ENCODE measurements around the gene ULBP1.
A peak's percentile ranks its signal among the peaks of the same experiment; 100 is the strongest.
"Not testable (repeated sequence)": the region's sequence is repeated elsewhere in the genome, so short reads cannot be mapped to it uniquely, and the experiment has no call there.

ULBP1 gene

DNA sequence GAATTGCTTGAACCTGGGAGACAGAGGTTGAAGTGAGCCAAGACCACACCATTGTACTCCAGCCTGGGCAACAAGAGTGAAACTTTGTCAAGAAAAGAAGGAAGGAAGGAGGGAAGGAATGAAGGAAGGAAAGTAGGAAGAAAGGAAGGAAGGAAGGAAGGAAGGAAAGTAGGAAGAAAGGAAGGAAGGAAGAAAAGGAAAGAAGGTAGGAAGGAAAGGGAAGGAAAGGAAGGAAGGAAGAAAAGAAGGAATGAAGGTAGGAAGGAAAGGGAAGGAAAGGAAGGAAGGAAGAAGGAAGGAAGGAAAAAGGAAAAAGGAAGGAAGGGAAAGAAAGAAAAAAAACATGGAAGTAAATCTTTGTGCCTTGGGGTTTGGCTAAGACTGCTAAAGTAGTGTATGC is 11.7 kb downstream of the ULBP1 start:
- DNase-seq (ENCODE audit: low read depth), result no peak

DNA sequence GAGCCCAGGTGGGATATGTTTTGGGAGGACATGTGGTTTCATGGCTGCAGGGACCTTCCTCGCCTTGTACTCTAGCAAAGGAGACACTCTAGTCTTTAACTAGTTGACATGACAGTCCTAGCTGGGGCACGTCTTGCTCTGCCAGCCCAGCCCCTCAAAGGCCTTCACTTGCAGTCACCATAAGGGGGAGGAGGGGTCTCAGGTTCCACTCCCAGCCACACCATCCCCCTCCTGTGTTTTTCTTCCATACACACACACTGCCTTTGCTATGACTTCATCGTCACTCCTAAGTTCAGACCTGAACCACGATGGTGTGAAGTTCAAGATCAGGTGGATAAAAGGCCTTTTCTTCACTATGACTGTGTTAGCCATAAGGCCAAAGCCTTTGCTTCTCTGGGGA is 13.5 kb downstream of the ULBP1 start:
- no peak for DNase-seq (ENCODE audit: low read depth)

DNA sequence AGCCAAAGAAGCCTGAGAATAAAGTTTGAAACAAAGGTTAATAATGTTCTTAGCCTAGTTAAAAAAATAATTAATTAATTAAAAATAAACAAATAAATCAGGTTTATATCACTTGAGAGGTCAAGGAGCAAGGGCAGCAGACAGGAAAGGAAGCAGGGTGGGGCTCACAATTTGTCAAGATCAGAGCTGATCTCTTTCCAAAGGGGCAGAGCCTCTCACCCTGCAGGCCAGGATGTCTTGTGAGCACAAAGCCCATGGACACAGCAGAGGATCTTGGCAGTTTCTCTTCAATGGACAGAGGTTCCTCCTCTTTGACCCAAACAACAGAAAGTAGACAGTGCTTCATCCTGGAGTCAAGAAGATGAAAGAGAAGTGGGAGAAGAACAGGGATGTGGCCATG is 14.9 kb downstream of the ULBP1 start:
- no peak for DNase-seq (ENCODE audit: low read depth)

DNA sequence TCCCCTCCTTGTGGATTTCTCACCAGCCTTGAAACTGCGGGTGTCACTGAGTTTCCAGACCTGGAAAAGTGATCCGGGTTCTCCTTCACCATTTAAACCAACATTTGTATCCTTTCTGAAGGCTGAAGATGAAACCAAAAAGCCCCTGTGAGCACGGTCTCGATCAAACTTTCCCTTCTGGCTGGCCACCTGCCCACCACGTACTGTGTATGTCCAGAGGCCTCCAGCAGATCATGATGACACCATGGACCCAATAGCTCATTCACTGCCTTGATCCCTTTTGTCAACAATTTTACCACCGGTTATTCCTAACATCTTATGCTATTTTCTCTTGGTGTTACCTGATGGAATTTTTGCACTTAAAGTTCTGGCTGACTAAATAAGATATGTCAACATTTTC is 15.6 kb downstream of the ULBP1 start:
- DNase-seq (ENCODE audit: low read depth), result no peak

DNA sequence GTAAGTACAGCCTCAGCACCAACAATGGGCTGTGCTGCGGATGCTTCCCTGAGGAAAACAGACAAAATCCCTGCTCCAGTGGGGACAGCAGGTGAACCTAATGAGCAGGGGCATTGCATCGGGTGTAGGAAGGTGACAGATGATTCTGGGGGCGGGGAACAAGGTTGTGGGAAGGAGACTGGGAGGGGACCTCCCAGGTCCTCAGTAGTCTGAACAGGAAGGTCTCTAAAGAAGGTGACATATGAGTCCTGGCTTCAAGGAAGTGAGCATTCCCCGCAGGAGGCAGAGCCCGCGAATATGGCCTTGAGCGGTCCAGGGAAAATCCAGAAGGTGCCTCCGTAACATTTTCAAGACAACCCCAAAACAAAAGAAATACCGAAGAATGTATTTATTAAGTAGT is 19.4 kb downstream of the ULBP1 start:
- no peak for DNase-seq (ENCODE audit: low read depth)

DNA sequence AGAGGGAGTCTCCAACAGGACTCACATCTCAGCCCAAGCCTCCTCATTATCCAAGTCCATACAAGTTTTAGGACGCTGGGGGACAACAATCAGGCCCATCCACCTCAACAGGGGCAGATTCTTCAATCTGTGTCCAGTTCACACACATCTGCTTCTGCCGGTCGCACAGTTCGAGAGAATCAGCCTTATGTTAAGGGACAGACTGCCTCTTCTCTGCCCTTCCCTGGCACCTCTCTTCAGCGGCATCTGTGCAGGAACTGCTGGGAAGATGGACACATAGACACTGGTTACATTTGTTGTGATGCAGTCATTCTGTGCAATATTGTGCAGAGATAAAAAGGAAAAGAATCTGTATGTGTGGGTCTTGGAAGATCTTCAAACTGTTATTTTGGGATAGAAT is 21.0 kb downstream of the ULBP1 start:
- no peak for DNase-seq (ENCODE audit: low read depth)

DNA sequence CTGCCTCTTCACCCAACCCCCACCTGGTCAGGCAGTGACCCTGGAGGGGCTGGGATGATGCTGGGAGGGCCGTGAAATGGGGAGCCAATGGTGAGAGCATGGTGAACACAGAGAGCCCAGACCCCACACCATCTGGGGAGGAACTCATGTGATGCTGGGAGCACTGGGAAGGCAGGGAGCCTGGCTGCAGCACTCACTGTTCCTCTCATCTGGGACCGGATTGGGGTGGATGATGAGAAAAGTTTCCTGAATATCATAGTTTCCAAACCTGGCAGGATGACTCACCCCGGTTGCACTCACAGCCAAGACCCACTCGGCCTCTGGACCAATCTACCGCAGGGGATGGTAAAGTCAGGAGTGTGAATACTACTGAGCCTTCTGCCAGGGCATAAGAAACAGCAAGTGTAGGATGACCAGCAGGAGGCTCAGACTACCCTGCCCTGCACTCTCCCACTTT is 21.8 kb downstream of the ULBP1 start:
- DNase-seq (ENCODE audit: low read depth), result no peak

DNA sequence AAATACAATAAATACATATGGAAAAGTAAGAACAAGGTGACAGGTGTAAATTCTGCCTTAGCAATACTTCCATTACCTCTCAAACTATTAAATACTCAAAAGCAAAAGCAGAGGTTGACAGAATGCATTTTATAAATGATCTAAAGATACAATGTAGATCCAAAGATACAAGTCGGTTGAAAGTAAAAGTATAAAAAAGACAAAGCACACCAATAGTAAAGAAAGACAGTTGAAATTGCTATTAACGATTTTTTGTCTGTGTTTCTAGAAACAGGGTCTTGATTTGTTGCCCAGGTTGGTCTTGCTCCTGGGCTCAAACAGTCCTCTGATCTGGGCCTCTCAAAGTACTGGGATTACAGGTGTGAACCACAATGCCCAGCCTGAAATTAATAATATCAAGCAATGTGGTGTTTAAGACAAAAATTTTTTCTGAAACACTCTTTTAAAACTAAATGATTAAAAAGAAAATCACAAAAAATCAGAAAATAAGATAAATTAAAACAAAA is 23.9 kb downstream of the ULBP1 start:
- DNase-seq (ENCODE audit: low read depth), result no peak

DNA sequence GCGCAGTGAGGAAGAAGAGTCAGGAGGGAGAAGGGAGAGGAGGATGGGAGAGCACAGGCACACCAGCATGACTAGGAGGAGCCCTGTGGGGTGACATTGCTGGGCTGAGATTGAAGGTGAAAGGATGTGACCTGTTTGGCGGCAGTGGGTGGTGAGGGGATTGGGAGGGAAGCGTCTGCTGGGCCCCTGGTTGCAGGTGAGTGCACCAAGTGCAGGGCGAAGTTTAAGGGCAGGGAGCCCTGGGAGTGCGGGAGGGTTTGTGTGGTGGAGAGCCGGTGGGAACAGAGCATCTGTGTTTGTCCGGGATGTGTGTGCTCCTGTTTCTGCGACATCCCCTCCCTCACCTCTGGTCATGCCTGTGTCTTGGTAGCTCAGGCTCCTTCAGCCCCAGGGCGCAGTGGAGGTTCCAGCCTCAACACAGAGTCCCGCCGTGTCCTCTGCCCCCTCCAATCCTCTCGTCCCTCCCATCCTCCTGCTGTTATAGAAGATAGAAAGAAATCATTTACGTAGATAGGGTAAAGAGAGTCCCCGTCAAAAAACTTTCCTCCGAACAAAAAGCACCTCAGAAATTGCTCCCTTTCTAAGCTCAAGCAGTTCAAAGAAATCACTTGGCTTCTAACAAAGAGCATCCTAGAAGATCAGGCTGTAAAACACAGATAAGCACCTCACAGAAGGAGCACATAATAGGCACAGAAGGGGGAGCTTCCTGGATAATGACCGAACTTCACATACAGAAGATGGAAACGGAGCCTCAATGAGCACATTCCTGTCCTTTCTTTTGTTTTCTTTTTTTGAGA is 25.0 kb downstream of the ULBP1 start:
- no peak for DNase-seq (ENCODE audit: low read depth)

DNA sequence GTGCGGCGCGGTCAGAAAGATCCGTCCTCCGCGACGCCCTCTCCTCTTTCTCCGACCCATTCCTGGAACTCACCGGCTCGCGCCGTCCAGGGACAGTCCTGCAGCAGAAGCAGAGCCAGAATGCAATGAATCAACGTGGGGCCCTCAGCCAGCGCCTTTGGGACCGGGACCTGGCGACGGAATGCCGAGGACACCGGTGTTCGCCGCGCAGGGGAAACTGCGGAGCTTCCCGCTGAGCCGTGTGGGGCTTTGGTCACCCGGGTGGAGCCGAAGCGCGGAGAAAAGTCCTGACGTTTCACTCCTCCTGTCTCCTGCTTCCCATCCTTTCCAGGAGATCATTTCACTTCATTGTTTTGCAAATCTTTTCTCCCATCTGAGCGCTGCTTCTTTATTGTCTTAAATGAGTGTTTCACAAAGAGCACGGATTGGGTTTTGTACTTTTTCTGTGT is 26.5 kb downstream of the ULBP1 start:
- DNase-seq (ENCODE audit: low read depth), result no peak

DNA sequence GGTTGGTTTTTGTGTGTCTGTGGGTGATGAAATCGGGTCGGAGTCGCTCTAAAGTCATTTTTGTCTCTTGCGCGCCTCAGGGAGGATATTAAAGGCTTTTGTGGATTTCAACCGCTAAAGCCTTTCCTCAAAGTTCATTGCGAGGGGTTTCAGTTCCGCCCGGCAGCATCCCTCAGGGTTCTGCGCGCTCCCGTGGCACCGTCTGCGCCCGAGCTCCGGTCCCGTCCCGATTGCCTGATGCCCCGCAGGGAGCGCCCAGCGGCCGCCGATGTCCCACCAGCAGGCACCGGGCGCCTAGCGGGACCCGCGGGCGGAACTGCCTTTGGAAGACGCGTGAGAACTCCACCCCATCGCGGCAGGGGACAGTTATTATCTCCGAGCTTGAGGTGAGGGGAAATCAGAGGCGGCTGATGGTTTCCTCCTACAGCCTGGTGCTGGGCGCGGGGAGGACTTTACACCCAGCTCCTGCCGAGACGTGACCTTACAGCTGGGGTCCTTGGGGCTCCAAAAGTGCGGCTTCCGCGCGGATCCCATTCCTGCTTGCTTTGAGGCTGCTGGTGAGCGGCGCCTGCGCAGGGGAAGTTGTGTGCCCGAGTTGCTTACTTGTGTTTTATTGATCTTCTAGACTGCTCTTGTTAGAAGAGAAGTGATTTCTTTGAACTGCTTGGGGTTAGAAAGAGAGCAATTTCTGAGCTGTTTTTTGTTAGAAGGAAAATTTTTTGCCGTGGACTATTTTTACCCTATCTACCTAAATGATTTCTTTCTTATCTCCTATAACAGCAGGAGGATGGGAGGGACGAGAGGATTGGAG is 27.1 kb downstream of the ULBP1 start:
- DNase-seq (ENCODE audit: low read depth), result no peak

DNA sequence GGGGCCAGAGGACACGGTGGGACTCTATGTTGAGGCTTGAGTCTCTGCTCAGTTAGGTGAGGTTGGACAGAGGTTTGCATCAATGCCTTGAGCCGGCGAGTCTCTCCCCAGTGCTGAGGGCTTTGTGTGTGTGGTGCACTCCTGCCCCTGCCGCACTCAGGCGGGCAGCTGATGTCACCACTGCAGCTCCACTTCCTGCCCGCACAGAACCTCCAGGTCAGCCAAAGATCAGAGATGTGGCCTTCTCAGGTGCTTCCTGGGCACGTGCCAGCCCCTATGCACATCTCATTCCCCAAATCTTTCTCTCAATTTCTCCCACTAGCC is 27.7 kb downstream of the ULBP1 start:
- not testable (repeated sequence) for DNase-seq (ENCODE audit: low read depth)

DNA sequence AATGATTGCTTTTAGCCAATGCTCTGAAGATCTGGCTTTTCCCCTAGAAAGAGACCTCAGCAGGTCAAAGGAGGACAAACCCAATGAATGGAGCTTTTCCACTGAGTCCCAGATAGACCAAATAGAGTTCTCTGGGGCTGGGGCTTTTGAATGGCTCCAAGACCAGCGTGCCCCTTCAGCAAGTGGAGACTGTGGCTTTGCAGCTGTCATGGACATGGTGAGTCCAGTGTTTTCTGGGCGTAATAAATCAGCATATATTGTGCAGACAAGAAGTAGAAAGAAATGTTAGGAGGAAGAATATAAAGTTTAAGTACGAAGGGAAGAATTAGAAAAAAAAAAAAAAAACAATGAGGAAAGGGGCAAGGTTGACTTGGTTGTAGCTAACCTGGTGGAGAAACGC is 28.1 kb downstream of the ULBP1 start:
- no peak for DNase-seq (ENCODE audit: low read depth)

DNA sequence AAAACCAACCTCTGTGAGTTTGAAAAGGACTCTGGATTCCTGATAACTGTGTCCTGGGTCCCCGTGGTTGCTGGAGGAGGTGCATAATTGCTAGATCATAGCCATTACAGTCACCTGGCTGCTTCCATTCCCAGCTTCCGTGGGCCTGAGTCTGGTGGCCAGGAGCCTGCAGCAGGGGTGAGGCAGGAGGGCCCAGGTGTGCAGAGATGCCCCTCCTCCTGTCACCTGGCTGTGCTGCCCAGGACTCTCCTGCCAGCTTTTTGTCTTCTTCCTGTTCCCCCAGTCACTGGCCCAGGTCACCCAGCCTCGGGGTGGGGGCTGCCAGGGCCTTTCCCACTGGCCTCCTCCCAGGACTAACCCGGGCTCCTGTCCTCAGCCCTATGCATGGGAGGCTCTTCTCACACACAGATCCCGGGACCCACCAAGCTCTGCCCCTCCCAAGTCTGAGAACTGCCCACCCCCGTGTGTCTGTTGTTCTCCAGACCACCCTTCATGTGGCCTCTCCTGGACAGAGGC is 31.6 kb downstream of the ULBP1 start:
- DNase-seq (ENCODE audit: low read depth), result no peak

DNA sequence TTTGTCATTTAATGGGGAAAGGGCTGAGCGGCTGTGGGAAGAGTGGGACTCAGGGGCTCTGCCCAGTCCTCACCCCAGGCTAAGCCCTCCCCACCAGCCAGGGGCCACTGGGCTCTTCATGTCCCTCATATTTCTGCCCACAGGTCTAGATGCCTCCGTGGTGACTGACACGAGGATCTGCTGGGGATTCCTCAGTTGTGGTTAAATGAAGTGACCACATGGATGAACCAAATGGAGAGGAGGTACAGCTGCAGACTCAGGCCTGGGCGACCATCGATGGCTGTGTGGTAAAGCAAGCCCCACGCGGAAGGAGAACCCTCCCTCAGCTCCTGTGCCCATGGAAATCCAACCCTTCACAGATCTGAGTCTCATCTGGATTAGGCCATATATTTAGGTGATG is 32.2 kb downstream of the ULBP1 start:
- DNase-seq (ENCODE audit: low read depth), result no peak

DNA sequence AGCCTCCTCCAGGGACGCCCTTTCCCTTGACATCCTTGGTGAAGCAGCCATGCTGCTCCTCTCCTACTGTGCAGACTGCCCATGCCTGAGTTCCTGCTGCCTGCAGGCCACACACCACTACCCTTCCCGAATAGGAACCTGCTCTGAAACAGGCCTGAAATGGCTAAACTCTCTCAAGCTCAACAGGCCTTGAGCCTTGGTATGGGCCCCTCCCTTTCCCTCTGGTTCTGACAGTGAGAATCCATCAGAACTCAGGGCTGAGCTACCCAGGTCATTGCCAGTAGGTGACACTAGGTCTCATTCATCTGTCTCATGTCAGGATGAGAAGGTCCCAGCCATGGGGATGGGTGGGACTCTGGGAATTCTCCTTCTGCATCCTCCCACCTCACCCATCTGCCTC is 35.9 kb downstream of the ULBP1 start:
- DNase-seq (ENCODE audit: low read depth), result no peak

DNA sequence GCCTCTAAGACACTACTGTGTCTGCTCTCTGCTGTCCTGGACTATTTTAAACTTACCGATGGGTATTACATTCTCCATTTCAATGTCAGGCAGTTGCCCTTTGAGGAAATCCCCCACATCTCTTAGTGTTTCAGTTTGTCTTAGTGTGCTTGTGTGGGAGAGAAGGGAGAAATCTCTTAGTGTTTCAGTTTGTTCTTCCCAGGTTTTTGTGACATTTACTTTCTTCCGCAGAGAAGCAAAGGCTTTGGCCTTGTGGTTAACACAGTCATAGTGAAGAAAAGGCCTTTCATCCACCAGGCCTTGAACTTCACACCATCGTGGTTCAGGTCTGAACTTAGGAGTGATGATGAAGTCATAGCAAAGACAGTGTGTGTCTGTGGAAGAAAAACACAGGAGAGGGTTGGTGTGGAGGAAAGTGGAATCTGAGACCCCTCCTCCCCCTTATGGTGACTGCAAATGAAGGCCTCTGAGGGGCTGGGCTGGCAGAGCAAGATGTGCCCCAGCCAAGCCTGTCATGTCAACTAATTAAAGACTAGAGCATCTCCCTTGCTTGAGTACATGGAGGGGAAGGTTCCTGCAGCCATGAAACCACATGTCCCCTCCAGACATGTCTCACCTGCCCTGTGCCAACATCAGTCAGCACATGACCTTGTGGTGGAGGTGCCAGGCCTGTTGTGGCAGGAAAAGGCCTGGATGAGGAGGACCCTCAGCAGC is 37.7 kb downstream of the ULBP1 start:
- DNase-seq (ENCODE audit: low read depth), result no peak

DNA sequence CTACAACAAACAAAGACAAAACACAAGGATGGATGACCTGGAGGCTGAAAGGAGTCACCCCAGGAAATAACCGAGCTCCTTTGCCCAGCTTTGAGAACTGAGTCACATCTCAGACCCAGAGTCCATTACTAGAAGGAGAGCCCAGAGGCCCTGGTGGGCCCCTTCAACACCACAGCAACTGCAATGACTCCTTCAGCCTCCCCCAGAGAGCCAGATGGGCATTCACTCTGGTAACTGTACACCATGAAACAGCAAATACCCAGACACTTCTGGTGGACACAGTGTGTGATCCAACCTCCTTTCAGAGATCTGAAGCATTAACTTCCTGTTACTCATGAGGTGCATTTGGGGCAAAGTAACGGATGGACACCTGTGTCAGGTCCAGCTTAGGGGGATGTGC is 39.0 kb downstream of the ULBP1 start:
- no peak for DNase-seq (ENCODE audit: low read depth)

DNA sequence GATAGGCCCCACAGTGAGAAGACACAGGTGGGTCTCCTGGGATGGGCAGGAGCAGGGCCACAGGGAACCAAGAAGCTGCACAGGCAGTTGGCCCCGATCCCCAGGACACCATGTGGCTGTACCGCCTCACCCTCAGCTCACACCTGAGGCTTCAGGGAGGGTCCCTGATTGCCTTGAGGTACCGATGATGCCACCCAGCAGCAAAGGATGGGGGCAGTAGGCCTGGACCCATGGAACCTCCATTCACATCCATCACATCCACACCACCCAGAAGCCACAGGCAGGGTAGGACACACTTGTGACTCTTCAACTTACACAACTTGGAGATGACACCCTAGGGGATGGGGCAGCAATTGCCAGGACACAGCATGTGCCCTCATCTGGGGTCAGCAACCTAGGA is 39.9 kb downstream of the ULBP1 start:
- not testable (repeated sequence) for DNase-seq (ENCODE audit: low read depth)

DNA sequence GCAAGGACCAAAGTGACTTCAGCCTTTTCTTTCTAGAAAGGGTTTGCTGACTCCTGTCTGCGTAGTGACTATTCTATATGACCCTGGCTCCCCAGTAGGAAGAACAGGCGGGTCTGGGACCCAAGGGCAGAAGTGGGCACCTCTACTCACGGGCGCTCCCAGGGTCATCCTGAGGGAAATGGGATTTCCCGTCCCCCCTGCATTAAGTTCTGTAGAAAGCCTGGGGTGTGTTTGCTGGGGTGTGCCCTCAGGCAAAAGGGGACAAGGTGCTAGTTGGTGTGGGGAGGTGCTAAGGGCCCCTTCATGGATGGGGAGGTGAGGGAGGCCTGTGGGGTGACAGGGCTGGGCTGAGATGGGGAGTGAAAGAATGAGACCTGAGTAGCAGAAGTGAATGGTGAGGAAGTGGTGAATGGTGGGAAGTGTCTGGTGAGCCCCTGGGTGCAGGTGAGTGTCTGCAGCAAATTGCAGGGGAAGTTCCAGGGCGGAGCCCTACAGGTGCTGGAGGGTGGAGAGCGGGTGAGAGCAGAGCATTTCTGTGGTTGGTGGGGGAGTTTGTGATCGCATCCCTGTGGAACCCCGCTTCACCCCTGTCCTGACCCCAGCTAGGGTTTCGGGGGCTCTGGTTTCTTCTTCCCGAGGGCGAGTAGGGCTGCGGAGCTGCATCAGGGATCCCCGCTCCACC is 40.5 kb downstream of the ULBP1 start:
- no peak for DNase-seq (ENCODE audit: low read depth)

DNA sequence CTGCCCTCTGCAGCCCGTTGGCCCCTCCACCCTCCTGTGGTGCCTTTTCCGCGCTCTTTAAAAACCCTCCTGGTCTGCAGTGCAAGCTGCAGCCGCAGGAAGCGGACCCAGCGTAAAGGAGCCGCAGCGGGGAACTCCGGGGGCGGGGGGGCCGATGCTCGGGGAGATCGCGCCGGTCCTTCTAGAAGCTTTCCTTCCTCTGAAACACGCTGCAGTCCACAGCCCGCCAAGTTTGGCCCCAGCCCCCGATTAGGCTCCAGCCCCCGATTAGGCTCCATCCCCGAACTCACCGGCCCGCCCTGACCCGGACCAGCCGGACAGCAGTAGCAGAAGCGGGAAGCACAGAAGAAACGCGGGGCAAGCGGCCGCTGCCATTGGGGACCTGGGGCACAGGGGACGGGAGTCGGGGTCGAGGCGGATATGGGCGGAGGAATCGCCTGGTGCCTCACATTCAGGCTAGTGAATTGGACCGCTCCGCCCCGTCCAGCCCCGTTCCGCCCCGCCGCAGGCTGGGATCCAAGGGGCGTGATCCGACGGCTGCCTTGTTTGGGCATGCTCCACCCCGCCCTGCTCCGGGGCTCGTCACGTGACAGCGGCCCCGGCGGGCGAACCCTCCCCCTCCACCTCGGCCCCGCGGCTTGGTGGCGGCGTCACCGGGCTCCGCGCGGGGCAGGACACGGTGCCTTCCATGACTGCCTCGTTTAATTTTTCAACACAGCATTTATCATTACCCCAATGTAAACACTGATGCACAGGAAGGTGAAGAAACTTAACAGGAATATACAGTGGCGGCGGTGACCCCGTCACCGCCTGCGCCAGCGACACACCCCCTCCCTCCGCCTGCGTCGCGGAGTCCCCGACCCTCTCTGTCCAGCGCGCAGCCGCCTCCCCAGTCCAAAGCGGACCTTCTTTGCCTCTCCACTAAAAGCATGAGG is 41.3 kb downstream of the ULBP1 start:
- DNase-seq (ENCODE audit: low read depth), result peak; percentile 77

Measured in HS-27A (cell line).